ENCODE data around the gene STOML2.

The STOML2 gene

GRCh38 chr9:35116539-35116897 lies 13.6 kb upstream of the STOML2 start:
- Histone ChIP-seq H3K9me3 (replicated peaks in 1 of 11) (no peaks in the 10 kb centered on the region), H3K27ac (peak overlapping the region in 9 of 11 experiments; percentile 87 to 100 (median 100); a peak in 18 of 22 replicates), H3K27me3 (no peaks in the 10 kb centered on the region), H3K9ac (peak overlapping the region in 10 of 11 experiments; percentile 84 to 100 (median 97); a peak in 18 of 22 replicates), H3K4me1 (peaks cover 33 to 46% (median 37%) of the 10 kb centered on the region in 10 experiments), H3K4me2 (peak overlapping the region; percentile 89 to 99 (median 97)), H3K4me3 (peak overlapping the region; percentile 73 to 91 (median 76)), H4K20me1 (peaks cover 0 to 9% (median 0%) of the 10 kb centered on the region in 11 experiments; a peak in 4 of 22 replicates), H3K36me3 (no peaks in the 10 kb centered on the region)
- no peak for TF ChIP-seq Cebpa-rat (IDR thresholded peaks at IDR 0.05)

GRCh38 chr9:35115680-35116538 lies 13.0 kb upstream of the STOML2 start, which contains the start of gene ATOSB:
TSS of gene ATOSB (minus strand) at chr9:35115862. CDS start at chr9:35108274, 7,588 bp downstream.
- Histone ChIP-seq H3K36me3 (no peaks in the 10 kb centered on the region), H3K27me3 (no peaks in the 10 kb centered on the region), H4K20me1 (peaks cover 0 to 12% (median 3%) of the 10 kb centered on the region in 11 experiments; a peak in 10 of 22 replicates), H3K4me3 (peak within 1 kb of the TSS; percentile 73 to 91 (median 76)), H3K4me2 (peak within 1 kb of the TSS; percentile 89 to 99 (median 98)), H3K9me3 (replicated peaks in 1 of 11) (no peaks in the 10 kb centered on the region), H3K4me1 (peaks cover 35 to 49% (median 39%) of the 10 kb centered on the region in 10 experiments), H3K9ac (peak within 1 kb of the TSS; percentile 84 to 100 (median 96)), H3K27ac (peak within 1 kb of the TSS; percentile 87 to 100 (median 100))
- no peak for TF ChIP-seq Cebpa-rat (IDR thresholded peaks at IDR 0.05)

- H3K9ac ChIP-seq: peak overlapping the region; percentile 84 to 100 (median 96)
- peak overlapping the region; percentile 73 to 91 (median 76) for H3K4me3 ChIP-seq
- no peak for TF ChIP-seq Cebpa-rat (IDR thresholded peaks at IDR 0.05)
- no peaks in the 10 kb centered on the region for H3K36me3 ChIP-seq
- no peaks in the 10 kb centered on the region for H3K9me3 ChIP-seq (replicated peaks in 1 of 11)
- peaks cover 44 to 58% (median 48%) of the 10 kb centered on the region in 10 experiments for H3K4me1 ChIP-seq
- H3K27ac ChIP-seq: peak overlapping the region; percentile 87 to 100 (median 100)
- H3K27me3 ChIP-seq: no peaks in the 10 kb centered on the region
- H3K4me2 ChIP-seq: peak overlapping the region; percentile 86 to 99 (median 97)
- H4K20me1 ChIP-seq: peaks cover 0 to 21% (median 11%) of the 10 kb centered on the region in 11 experiments; a peak in 14 of 22 replicates
Observed at GRCh38 chr9:35114840-35115628, 12.1 kb upstream of the STOML2 start.

GRCh38 chr9:35114113-35114839 lies 11.3 kb upstream of the STOML2 start:
- peak overlapping the region; percentile 86 to 99 (median 97) for H3K4me2 ChIP-seq
- peak overlapping the region; percentile 73 to 91 (median 76) for H3K4me3 ChIP-seq
- H3K36me3 ChIP-seq: peaks cover 0 to 7% (median 0%) of the 10 kb centered on the region in 11 experiments; a peak in 4 of 22 replicates
- peaks cover 51 to 66% (median 56%) of the 10 kb centered on the region in 10 experiments for H3K4me1 ChIP-seq
- H3K27me3 ChIP-seq: no peaks in the 10 kb centered on the region
- no peak for TF ChIP-seq Cebpa-rat (IDR thresholded peaks at IDR 0.05)
- H3K9ac ChIP-seq: peak overlapping the region; percentile 84 to 100 (median 96)
- peak overlapping the region; percentile 87 to 100 (median 100) for H3K27ac ChIP-seq
- H4K20me1 ChIP-seq: peaks cover 0 to 29% (median 18%) of the 10 kb centered on the region in 11 experiments; a peak in 15 of 22 replicates
- H3K9me3 ChIP-seq (replicated peaks in 1 of 11): no peaks in the 10 kb centered on the region

GRCh38 chr9:35112257-35113020 lies 9.5 kb upstream of the STOML2 start:
- Histone ChIP-seq H3K9me3 (replicated peaks in 1 of 11) (no peaks in the 10 kb centered on the region), H3K4me3 (peak overlapping the region; percentile 42 to 91 (median 56); a peak in 17 of 20 replicates), H3K27ac (peak overlapping the region; percentile 65 to 100 (median 99)), H3K9ac (peak overlapping the region; percentile 65 to 100 (median 77)), H3K4me1 (peaks cover 51 to 71% (median 59%) of the 10 kb centered on the region in 10 experiments), H3K4me2 (peak overlapping the region; percentile 86 to 99 (median 97)), H4K20me1 (peaks cover 0 to 47% (median 25%) of the 10 kb centered on the region in 11 experiments; a peak in 15 of 22 replicates), H3K27me3 (no peaks in the 10 kb centered on the region), H3K36me3 (peaks cover 11 to 25% (median 17%) of the 10 kb centered on the region in 11 experiments)
- TF ChIP-seq Cebpa-rat (IDR thresholded peaks at IDR 0.05): no peak

GRCh38 chr9:35111001-35111933 lies 8.3 kb upstream of the STOML2 start:
- Histone ChIP-seq H3K27ac (peak overlapping the region; percentile 70 to 100 (median 99)), H4K20me1 (peaks cover 0 to 59% (median 25%) of the 10 kb centered on the region in 11 experiments; a peak in 14 of 22 replicates), H3K9ac (peak overlapping the region; percentile 82 to 100 (median 87)), H3K36me3 (peaks cover 23 to 37% (median 29%) of the 10 kb centered on the region in 11 experiments), H3K4me1 (peaks cover 47 to 61% (median 51%) of the 10 kb centered on the region in 10 experiments), H3K27me3 (no peaks in the 10 kb centered on the region), H3K4me3 (peak overlapping the region; percentile 59 to 91 (median 72)), H3K9me3 (replicated peaks in 1 of 11) (no peaks in the 10 kb centered on the region), H3K4me2 (peak overlapping the region; percentile 89 to 99 (median 98))
- TF ChIP-seq Cebpa-rat (IDR thresholded peaks at IDR 0.05): no peak
